Measurements from ENCODE around the gene WDR90.
A peak's percentile ranks its signal among the peaks of the same experiment; 100 is the strongest.

The WDR90 gene

GRCh38 chr16:626787-627453 lies 22.2 kb upstream of the WDR90 start:
- no peak for DNase-seq

DNA sequence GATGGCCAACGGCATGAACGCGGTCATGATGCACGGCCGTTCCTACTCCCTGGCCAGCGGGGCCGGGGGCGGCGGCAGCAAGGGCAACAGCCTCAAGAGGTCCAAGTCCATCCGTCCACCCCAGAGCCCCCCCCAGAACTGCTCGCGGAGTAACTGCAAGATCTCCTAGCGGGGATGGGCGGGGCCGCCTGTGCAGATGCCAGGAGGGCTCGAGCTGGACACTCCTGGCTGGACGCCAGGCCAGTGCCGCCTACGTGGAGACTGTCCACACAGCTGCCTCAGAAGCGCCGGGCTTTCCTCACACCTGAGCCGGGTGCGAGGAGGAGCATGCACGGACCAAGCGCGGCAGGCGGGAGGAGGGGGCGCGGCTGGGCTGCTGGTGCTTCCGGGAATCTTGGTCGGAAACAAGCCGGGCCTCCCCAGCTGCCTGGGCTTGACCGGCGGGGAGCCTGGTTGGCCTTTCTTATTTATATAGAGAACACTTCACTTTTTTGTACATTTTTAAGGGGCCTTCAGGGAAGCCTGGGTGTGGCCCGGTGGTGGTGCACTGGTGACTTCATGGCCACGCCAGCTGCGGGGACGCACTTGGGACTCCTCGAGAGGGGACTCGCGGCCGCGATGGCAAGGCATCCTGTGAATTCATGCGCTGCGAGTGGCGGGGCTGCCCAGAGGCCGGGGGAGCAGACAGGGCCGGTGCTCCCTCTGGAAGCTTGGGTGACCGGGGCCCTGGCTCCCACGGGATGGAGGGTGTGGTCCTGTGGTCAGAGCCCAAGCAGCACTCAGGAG lies 21.5 kb upstream of the WDR90 start:
- DNase-seq: no peak

GRCh38 chr16:628321-629061 lies 20.7 kb upstream of the WDR90 start:
- no peak for DNase-seq

GRCh38 chr16:629185-629832 lies 19.9 kb upstream of the WDR90 start:
- no peak for DNase-seq

GRCh38 chr16:629833-630248 lies 19.3 kb upstream of the WDR90 start:
- DNase-seq: no peak

DNA sequence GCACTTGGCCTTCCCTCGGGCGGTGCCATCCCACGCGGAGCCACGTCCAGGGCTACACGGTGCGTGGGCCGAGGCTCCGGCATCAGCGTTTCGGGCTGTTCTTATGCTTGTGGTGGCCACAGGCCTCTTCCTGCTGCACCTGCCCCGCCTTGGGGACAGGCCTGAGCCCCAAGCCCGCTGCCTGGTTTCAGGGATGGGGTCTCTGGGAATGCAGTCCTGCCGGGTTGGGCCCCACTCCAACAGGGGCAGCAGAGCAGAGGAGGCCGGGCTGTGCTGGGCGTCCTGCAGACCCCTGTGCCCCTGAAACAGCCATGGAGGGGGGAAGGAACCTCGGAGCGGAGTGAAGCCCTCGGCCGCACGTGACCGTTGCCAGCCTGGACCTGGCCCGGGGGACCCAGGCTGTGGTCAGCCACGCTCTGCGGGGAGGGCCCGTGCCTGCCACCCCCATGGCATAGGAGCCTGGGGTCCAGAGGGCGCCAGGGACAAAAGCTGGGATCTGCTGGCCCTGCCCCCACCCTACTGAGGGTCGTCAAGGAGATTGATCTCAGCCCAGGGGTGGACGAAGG lies 18.8 kb upstream of the WDR90 start:
- DNase-seq: no peak

GRCh38 chr16:630815-631405 lies 18.3 kb upstream of the WDR90 start, which contains the start of gene WFIKKN1:
Gene WFIKKN1, plus strand, starts transcription at chr16:630985. Its CDS starts 269 bp downstream, at chr16:631254.
- DNase-seq: no peak

DNA sequence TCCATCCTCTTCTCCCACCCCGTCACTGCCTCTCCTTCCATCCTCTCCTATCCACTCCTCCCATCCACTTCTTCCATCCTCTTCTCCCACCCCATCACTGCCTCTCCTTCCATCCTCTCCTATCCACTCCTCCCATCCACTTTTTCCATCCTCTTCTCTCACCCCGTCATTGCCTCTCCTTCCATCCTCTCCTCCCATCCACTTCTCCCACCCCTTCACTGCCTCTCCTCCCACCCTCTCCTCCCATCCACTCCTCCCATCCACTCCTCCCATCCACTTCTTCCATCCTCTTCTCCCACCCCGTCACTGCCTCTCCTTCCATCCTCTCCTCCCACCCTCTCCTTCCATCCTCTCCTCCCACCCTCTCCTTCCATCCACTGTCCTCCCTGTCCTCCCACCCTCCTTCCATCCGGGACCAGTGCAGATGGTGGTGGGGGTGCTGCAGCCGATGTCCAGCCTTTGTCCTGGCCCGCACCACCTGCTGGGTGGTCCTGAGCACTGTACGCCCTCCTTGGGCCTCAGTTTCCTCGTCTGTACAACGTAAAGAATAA lies 17.3 kb upstream of the WDR90 start:
- no peak for DNase-seq

DNA sequence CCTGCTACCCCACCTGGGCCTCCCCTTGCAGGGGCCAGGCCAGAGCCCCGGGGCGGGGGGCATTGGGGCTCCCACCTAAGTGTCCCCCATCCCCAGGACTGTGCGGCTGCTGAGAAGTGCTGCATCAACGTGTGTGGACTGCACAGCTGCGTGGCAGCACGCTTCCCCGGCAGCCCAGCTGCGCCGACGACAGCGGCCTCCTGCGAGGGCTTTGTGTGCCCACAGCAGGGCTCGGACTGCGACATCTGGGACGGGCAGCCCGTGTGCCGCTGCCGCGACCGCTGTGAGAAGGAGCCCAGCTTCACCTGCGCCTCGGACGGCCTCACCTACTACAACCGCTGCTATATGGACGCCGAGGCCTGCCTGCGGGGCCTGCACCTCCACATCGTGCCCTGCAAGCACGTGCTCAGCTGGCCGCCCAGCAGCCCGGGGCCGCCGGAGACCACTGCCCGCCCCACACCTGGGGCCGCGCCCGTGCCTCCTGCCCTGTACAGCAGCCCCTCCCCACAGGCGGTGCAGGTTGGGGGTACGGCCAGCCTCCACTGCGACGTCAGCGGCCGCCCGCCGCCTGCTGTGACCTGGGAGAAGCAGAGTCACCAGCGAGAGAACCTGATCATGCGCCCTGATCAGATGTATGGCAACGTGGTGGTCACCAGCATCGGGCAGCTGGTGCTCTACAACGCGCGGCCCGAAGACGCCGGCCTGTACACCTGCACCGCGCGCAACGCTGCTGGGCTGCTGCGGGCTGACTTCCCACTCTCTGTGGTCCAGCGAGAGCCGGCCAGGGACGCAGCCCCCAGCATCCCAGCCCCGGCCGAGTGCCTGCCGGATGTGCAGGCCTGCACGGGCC lies 16.5 kb upstream of the WDR90 start:
- no peak for DNase-seq

GRCh38 chr16:633336-634050 lies 15.7 kb upstream of the WDR90 start:
- DNase-seq: no peak

DNA sequence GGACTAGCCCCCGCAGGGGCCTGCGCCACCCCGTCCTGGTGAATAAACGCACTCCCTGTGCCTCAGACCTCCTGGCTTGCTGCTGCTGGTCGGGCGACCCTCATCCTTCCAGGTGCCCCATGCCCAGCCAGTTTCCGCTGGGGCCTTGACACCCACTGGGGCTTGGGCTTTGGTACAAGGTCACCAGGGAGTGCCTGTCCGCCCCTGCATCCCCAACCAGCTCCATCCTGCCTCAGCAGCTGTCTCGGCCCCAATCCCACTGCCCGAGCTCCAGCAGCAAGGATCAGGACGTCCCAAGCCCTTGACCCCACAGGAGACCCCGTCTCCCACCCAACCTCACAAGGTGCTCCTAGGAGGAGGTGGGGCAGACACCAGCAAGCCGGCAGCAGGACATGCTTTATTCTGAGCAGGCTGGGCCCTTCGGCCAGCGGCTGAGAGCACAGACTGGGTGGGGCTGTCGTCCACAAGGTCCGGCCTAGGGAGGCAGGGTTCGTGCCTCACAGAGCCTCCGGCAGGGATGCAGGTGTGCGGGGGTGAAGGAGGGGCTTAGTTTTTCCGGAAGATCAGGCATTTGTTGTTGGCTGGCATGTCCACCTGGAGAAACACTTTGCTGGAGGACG lies 15.0 kb upstream of the WDR90 start:
- no peak for DNase-seq

DNA sequence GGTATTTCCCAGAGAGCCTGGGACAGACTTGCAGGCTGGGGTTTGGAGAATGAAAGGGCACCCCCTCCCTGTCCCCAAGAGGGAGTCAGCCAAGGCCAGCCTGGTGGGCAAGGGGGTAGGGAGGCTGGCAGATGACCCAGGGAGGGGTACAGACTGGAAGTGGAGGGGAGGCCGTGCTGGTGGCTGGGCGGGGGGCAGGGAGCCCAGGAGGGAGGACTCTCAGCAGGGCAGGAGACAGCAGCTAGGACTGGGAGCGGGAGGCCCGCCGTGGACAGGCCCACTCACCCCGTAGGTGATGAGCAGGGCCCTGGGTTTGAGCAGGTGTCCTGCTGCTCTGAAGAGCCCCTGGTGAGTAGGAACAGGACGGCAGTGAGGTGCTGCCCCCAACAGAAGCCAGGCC lies 14.2 kb upstream of the WDR90 start:
- DNase-seq: no peak

DNA sequence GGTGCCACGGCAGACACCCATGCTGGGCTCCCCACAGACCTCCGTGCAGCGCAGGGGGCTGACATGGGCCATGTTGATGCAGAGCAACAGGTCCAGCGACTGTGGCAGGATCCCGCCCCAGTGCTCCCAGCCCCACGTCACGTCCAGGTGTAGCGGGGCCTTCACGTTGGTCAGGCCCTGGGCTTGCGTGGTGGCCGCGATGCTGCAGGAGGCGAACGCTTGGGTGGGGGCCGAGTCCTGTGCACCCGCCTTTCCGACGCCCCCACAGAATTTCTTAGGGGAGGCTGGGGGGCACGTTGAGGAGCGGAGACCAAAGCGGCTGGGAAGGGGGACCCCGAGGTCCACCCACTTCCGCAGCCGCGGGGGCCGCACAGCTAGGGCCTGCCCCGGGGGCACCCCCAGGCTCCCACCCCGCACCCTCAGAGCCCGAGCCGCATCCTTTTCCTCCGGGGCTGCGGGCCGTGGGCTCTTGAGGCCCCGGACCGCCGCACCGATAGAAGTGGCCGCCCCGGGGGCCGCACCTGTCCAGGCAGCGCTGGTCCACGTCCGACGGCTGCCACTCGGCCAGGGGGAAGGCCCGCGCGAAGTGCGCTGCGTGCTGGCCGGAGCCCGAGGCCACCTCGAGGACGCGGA lies 13.5 kb upstream of the WDR90 start:
- DNase-seq: peak; percentile 22

DNA sequence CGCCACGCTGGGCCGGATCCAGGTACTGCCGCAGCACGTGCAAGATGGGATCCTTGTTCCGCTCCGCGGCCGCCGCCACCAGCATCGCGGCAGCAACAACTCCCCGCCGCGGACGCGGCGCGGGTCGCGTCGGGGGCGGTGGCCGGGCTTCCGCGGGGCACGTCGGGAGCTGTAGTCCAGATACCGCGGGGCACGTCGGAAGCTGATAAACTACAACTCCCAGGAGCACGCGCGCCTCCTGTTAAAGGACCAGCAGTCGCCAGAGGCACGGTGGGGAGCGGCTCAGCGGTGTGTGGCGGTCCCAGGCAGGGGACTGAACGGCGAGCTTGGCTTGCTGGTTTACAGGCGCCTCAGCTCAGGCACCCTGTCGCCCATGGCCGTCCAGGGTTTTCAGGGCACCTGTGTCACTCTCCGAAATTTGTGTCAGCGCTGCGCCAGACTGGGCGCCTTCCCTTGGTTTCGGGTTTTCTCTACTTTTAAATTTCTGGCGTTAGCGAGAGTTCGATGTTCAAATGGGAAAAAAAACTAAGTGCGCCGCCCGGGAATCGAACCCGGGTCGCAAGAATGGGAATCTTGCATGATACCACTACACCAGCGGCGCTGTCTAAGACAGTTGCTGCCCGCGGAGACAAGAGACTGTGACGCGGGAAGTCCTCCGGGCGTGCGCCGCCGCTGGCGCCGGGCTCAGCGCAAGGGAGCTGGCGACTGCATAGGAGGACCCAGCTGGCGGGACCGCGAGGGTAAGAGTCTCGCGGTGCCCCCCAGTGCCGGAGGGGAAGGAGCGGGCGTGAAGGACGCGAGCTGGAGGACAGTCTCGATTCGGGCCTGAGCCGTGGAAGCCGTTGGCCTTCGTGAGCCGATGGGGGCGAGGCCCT lies 12.7 kb upstream of the WDR90 start, which contains the start of gene METTL26:
Gene METTL26 (minus strand): TSS at position 100 of the 875 bp plus-strand sequence. CDS start 15 bp downstream, at position 85.
- DNase-seq: peak; percentile 96

DNA sequence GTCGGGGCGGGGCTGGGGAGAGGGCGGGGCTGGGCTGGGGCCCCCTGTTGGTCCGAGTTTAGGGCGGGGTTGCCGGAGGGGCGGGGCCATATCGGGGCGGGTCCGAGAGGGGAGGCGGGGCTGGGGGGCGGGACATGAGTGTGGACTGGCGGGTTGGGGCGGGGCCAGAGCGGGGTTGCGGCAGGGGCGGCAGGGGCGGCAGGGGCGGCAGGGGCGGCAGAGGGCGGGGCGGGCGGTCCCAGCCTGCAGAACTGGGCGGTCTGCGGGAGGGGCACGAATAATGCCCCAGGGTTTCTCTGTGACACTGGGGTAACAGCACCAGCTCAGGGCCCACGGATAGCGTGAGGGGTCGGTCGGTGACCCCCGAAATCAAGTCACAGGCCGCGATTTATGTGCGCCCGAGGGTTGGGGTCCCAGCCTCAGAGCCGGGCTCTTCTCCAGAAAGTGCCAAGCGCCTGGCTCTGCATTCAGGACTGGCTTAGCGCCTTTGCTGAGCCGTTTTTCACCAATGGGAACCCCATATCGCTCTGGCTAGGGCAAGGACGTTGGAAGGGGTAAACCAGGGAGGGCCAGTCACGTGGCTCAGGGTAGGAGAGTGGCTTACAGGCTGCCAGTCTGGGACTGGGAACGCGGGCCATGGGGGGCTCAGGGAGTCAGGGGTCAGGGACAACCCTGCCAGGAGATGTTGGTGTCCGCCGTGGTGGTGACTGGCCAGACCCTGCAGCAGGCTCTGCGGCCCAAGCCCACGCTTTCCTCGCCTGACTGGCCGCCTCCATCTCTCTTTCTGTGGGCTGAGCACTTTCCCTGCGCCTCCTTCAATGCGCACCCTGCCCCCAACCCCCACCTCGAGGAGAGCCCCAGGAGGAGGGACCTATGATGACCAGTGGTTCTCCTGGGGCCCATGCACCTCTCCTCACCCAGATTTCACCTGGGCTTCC lies 11.8 kb upstream of the WDR90 start:
- peak; percentile 92 for DNase-seq

- no peak for DNase-seq
Measured at GRCh38 chr16:638034-638543, 11.1 kb upstream of the WDR90 start.

GRCh38 chr16:638836-639235 lies 10.3 kb upstream of the WDR90 start:
- DNase-seq: no peak

Measured in activated CD4-positive, alpha-beta T cell treated with anti-CD3 and anti-CD28 coated beads, Interleukin-2, amount 50 U/mL, for 16 hours (primary cell).